GM18499 (cell line): ENCODE results near the gene CH25H.

Source experiments
- ATAC-seq: cut with Tn5 transposase; IDR thresholded peaks from one replicate; pipeline ENCODE4 v1.9.1; 2021; ENCODE audit warnings: moderate number of reproducible peaks; ENCODE audit not compliant: insufficient read depth, unreplicated experiment

Gene CH25H

GRCh38 chr10:89162596-89162995, 44.5 kb downstream of the CH25H start:
- ATAC-seq = no peak

GRCh38 chr10:89160339-89160738, 46.8 kb downstream of the CH25H start:
- ATAC-seq = no peak

- no peak for ATAC-seq
Observed at GRCh38 chr10:89159761-89160160, 47.4 kb downstream of the CH25H start.

- no peak for ATAC-seq
Observed at GRCh38 chr10:89159316-89159715, 47.8 kb downstream of the CH25H start.

GRCh38 chr10:89158446-89158845, 48.7 kb downstream of the CH25H start:
- ATAC-seq = no peak

- no peak for ATAC-seq
Observed at GRCh38 chr10:89156161-89156835, 50.8 kb downstream of the CH25H start.
